NT2/D1 (cell line): ENCODE measurements around the gene GCSAM.

Experiments
- SUZ12 ChIP-seq: IDR thresholded peaks from 2 replicates; pipeline ENCODE4 v1.6.1; 2011; ENCODE audit not compliant: insufficient read length, insufficient read depth; ENCODE audit errors: extremely low read depth
- YY1 ChIP-seq: IDR thresholded peaks from 2 replicates; pipeline ENCODE4 v1.6.1; 2011; ENCODE audit not compliant: insufficient read length, insufficient read depth
- ZNF274 ChIP-seq: IDR thresholded peaks from 2 replicates; pipeline ENCODE4 v1.6.1; 2011; ENCODE audit warnings: mild to moderate bottlenecking, low read depth, low read length

- TF ChIP-seq SUZ12 (no peak), YY1 (no peak), ZNF274 (no peak)
Observed at GRCh38 chr3:112136959-112137693, 4.1 kb upstream of the GCSAM start.
